Erythroblast (primary cell): ENCODE results near the gene PER1.

Source experiments
- GATA1 ChIP-seq: IDR thresholded peaks from 2 replicates; pipeline ENCODE4 v1.6.1; 2011; ENCODE audit warnings: low read depth, mild to moderate bottlenecking, control low read depth, low read length, moderate library complexity
- POLR2A ChIP-seq: IDR thresholded peaks from 2 replicates; pipeline ENCODE4 v1.6.1; 2011; ENCODE audit warnings: mild to moderate bottlenecking, low read length

DNA sequence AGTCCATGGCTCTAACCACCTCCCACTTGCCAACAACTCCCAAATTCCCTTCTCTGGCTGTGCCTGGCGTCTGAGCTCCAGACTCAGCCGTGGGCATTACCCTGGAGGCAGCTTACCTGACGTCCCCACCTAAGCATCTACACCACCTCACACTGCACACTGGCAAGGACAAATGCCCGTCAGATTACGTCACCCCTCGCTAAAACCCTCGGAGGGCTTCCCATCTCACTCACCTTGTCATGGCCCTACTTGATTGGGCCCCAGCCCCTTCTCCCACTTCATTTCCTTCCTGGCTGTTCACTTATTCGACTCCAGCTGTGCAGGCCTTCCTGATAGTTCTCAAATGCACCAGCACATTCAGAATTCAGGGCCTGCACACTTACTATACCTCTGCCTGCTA, 47.3 kb downstream of the PER1 start:
- TF ChIP-seq POLR2A (no peak), GATA1 (no peak)
